ENCODE data around the gene HSD11B2. TPM values are rescaled to one million over a fixed set of nuclear protein-coding genes. Genes with fewer than 3 reads are reported as not detected.

Gene HSD11B2
- total and polyA plus RNA-seq, 10 of the 15 experiments (the other 5 are each of a cell fraction or from before 2014, with no cell fraction given), result 0.09 to 0.34 (median 0.21) TPM; not detected in 2

DNA sequence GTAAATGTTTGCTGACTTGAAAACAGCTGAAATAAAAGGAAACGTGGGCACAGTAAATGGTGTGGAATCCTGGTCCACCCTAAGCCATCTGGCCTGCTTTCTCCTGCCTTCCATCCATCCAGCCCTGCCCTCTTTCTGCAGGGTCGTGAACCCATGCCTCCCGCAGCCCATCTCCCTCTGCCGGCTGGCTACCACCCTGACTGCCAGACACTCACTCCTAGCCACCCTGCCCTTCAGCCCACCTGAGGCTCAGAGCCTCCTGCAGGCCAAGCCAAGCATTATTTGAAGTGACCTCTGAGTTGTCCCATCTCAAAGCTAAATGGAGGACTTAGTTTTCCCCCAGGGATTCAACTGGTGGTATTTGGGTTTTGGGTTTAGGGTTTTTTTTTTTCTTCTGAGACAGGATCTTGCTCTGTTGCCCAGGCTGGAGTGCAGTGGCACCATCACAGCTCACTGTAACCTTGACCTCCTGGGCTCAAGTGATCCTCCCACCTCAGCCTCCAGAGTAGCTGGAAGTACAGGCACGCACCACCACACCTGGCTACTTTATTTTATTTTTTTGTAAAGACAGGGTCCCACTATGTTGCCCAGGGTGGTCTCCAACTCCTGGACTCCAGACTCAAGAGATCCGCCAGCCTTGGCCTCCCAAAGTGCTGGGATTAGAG, 23.0 kb upstream of the HSD11B2 start:
- H2AFZ ChIP-seq (ENCODE audit: control insufficient read depth, low read depth, low read length), result no peak overlapping the region
- no peak overlapping the region for H3K4me2 ChIP-seq (ENCODE audit: control insufficient read depth, insufficient read depth)
- FAIRE-seq (no peak), DNase-seq (ENCODE audit: low read depth, low spot score) (no peak), ATAC-seq (peak; percentile 56)
- intact Hi-C loops (cut with micrococcal nuclease; ENCODE audit: unreplicated experiment), result no loop called here
- H3K4me1 ChIP-seq (ENCODE audit: control insufficient read depth, insufficient read depth, low read length), result peaks cover 5% of the 10 kb centered on the region; the same call in 1 of the 2 replicates
- H3K27ac ChIP-seq (ENCODE audit: control insufficient read depth, insufficient read depth), result no peak overlapping the region
- SMC1A ChIA-PET (ENCODE audit: uncharacterized antibody, unreplicated experiment), result no interaction called here
- RAD21 ChIA-PET (ENCODE audit: unreplicated experiment), result interaction anchor here (0.7 to 1.3 kb wide), 2 partner anchors 147 kb away, joined by 3 read pairs; no protein-coding TSS in a partner anchor
- H3K4me3 ChIP-seq, result no peak overlapping the region
- no peak overlapping the region for H3K9ac ChIP-seq (ENCODE audit: control insufficient read depth, insufficient read depth, low read length)
- no peaks in the 10 kb centered on the region for H3K9me3 ChIP-seq (replicated peaks; ENCODE audit: control insufficient read depth, insufficient read depth, low read length)
- no peaks in the 10 kb centered on the region; a peak in 1 of 4 replicates for H3K27me3 ChIP-seq (replicated peaks in 1 of 2; ENCODE audit: control insufficient read depth in 2 of 2, insufficient read depth in 2 of 2, low read length in 1 of 2)
- WGBS (ENCODE audit: insufficient coverage, insufficient replicate concordance, low lambda C conversion rate, missing lambda C conversion rate), result 38% methylated on average over 6 of the region's 6 CpGs
- no peaks in the 10 kb centered on the region for H3K79me2 ChIP-seq (ENCODE audit: control insufficient read depth, insufficient read depth, low read length)
- H3K36me3 ChIP-seq (ENCODE audit: control insufficient read depth in 2 of 2, insufficient read depth in 2 of 2, low read length in 1 of 2), result no peaks in the 10 kb centered on the region
- POLR2A ChIA-PET, result no interaction called here
- CTCF ChIA-PET, result interaction anchor here (0.6 to 1.0 kb wide), 4 partner anchors 9 to 63 kb away, joined by 3 read pairs; partner anchors contain the start of gene ZDHHC1
- H4K20me1 ChIP-seq (ENCODE audit: control insufficient read depth, insufficient read depth), result no peaks in the 10 kb centered on the region
- in situ Hi-C loops (cut with MboI), result loop anchor here (25.0 kb wide), 1 partner anchor 421 kb away; the partner anchor contains the start of gene CES4A
- no TSS peak for BruUV-seq (replicated peaks)
- TF ChIP-seq, protein P1, sequence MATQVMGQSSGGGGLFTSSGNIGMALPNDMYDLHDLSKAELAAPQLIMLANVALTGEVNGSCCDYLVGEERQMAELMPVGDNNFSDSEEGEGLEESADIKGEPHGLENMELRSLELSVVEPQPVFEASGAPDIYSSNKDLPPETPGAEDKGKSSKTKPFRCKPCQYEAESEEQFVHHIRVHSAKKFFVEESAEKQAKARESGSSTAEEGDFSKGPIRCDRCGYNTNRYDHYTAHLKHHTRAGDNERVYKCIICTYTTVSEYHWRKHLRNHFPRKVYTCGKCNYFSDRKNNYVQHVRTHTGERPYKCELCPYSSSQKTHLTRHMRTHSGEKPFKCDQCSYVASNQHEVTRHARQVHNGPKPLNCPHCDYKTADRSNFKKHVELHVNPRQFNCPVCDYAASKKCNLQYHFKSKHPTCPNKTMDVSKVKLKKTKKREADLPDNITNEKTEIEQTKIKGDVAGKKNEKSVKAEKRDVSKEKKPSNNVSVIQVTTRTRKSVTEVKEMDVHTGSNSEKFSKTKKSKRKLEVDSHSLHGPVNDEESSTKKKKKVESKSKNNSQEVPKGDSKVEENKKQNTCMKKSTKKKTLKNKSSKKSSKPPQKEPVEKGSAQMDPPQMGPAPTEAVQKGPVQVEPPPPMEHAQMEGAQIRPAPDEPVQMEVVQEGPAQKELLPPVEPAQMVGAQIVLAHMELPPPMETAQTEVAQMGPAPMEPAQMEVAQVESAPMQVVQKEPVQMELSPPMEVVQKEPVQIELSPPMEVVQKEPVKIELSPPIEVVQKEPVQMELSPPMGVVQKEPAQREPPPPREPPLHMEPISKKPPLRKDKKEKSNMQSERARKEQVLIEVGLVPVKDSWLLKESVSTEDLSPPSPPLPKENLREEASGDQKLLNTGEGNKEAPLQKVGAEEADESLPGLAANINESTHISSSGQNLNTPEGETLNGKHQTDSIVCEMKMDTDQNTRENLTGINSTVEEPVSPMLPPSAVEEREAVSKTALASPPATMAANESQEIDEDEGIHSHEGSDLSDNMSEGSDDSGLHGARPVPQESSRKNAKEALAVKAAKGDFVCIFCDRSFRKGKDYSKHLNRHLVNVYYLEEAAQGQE (IDR thresholded peaks at IDR 0.05; ENCODE audit: low read depth, low read length), result no peak
- TF ChIP-seq HDAC6 (IDR thresholded peaks at IDR 0.05; ENCODE audit: unreplicated experiment) (no peak), MEF2A (IDR thresholded peaks at IDR 0.05; ENCODE audit: insufficient read depth, low read depth, low read length) (no peak), NBN (IDR thresholded peaks at IDR 0.05) (no peak), CHD2 (IDR thresholded peaks at IDR 0.05; ENCODE audit: borderline replicate concordance, low read depth, low read length) (no peak), ESRRA (IDR thresholded peaks at IDR 0.05; ENCODE audit: low read length) (no peak), IRF5 (IDR thresholded peaks at IDR 0.05; ENCODE audit: borderline replicate concordance) (no peak), NFIC (IDR thresholded peaks at IDR 0.05; ENCODE audit: low read depth, low read length) (no peak), MTA3 (IDR thresholded peaks at IDR 0.05; ENCODE audit: borderline replicate concordance, low read length) (no peak)
- TF ChIP-seq, protein P2, sequence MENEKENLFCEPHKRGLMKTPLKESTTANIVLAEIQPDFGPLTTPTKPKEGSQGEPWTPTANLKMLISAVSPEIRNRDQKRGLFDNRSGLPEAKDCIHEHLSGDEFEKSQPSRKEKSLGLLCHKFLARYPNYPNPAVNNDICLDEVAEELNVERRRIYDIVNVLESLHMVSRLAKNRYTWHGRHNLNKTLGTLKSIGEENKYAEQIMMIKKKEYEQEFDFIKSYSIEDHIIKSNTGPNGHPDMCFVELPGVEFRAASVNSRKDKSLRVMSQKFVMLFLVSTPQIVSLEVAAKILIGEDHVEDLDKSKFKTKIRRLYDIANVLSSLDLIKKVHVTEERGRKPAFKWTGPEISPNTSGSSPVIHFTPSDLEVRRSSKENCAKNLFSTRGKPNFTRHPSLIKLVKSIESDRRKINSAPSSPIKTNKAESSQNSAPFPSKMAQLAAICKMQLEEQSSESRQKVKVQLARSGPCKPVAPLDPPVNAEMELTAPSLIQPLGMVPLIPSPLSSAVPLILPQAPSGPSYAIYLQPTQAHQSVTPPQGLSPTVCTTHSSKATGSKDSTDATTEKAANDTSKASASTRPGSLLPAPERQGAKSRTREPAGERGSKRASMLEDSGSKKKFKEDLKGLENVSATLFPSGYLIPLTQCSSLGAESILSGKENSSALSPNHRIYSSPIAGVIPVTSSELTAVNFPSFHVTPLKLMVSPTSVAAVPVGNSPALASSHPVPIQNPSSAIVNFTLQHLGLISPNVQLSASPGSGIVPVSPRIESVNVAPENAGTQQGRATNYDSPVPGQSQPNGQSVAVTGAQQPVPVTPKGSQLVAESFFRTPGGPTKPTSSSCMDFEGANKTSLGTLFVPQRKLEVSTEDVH (IDR thresholded peaks at IDR 0.05; ENCODE audit: low read depth, partially characterized antibody), result no peak
- TF ChIP-seq, protein P3, sequence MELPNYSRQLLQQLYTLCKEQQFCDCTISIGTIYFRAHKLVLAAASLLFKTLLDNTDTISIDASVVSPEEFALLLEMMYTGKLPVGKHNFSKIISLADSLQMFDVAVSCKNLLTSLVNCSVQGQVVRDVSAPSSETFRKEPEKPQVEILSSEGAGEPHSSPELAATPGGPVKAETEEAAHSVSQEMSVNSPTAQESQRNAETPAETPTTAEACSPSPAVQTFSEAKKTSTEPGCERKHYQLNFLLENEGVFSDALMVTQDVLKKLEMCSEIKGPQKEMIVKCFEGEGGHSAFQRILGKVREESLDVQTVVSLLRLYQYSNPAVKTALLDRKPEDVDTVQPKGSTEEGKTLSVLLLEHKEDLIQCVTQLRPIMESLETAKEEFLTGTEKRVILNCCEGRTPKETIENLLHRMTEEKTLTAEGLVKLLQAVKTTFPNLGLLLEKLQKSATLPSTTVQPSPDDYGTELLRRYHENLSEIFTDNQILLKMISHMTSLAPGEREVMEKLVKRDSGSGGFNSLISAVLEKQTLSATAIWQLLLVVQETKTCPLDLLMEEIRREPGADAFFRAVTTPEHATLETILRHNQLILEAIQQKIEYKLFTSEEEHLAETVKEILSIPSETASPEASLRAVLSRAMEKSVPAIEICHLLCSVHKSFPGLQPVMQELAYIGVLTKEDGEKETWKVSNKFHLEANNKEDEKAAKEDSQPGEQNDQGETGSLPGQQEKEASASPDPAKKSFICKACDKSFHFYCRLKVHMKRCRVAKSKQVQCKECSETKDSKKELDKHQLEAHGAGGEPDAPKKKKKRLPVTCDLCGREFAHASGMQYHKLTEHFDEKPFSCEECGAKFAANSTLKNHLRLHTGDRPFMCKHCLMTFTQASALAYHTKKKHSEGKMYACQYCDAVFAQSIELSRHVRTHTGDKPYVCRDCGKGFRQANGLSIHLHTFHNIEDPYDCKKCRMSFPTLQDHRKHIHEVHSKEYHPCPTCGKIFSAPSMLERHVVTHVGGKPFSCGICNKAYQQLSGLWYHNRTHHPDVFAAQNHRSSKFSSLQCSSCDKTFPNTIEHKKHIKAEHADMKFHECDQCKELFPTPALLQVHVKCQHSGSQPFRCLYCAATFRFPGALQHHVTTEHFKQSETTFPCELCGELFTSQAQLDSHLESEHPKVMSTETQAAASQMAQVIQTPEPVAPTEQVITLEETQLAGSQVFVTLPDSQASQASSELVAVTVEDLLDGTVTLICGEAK (IDR thresholded peaks at IDR 0.05; ENCODE audit: borderline replicate concordance), result no peak
